ENCODE data around the gene DNALI1. TPM values are rescaled to one million over a fixed set of nuclear protein-coding genes. Genes with fewer than 3 reads are reported as not detected.

The DNALI1 gene
- total RNA-seq, 4 donors from 2014 or later, result 0.70 to 1.7 (median 0.85) TPM

DNA sequence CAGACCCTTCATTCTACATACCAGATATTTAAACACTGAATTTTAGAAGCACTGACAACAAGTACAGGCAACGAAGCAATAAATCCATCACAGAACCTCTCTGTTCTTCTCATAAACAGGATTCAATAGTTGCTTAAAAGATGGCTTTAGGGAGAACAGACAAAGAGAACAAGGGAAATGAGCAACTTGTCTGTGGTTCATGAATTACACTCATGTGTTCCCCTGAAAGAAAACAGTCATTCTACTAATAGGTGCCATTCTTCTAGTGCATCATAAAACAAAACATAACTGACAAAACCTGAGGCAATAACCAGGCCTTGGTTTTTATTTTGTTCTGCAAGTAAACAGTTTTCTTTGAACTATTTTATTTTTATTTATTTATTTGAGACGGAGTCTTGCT, 32.2 kb downstream of the DNALI1 start:
- no peak overlapping the region for H3K27ac ChIP-seq
- DNase-seq (ENCODE audit: low spot score in 2 of 2), result no peak
- 86% methylated on average over 2 of the region's 2 CpGs for WGBS
- peaks cover 89% of the 10 kb centered on the region for H3K36me3 ChIP-seq
- H3K4me1 ChIP-seq, result peaks cover 5% of the 10 kb centered on the region
- H3K4me3 ChIP-seq, result no peak overlapping the region
- no peaks in the 10 kb centered on the region for H3K9me3 ChIP-seq
- H3K27me3 ChIP-seq, result no peaks in the 10 kb centered on the region
- TF ChIP-seq, protein P1, sequence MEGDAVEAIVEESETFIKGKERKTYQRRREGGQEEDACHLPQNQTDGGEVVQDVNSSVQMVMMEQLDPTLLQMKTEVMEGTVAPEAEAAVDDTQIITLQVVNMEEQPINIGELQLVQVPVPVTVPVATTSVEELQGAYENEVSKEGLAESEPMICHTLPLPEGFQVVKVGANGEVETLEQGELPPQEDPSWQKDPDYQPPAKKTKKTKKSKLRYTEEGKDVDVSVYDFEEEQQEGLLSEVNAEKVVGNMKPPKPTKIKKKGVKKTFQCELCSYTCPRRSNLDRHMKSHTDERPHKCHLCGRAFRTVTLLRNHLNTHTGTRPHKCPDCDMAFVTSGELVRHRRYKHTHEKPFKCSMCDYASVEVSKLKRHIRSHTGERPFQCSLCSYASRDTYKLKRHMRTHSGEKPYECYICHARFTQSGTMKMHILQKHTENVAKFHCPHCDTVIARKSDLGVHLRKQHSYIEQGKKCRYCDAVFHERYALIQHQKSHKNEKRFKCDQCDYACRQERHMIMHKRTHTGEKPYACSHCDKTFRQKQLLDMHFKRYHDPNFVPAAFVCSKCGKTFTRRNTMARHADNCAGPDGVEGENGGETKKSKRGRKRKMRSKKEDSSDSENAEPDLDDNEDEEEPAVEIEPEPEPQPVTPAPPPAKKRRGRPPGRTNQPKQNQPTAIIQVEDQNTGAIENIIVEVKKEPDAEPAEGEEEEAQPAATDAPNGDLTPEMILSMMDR (IDR thresholded peaks at IDR 0.05), result no peak
- no peak for TF ChIP-seq EP300 (IDR thresholded peaks at IDR 0.05)
- no peak for TF ChIP-seq POLR2A (IDR thresholded peaks at IDR 0.05)
- TF ChIP-seq POLR2AphosphoS5 (IDR thresholded peaks at IDR 0.05), result no peak

DNA sequence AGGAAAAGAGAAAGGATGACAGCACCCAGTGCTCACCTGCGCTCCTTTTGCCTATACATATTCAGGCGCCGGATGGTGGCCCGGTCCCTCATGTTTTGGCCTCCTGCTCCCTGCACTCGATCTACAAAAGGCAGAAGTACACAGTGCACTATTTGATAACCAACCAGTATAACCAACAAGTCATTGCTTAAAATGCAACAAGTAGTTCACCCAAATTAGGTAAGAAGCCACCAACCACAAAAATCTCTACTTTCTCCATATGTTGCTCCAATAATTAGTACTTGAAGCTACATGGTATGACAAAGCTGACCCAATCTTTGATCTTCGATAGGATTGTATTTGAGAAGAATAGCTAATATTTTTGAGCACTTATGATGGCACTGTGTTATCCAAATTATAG, 37.0 kb downstream of the DNALI1 start:
- H3K4me1 ChIP-seq, result peaks cover 26% of the 10 kb centered on the region
- TF ChIP-seq EP300 (IDR thresholded peaks at IDR 0.05) (no peak), POLR2AphosphoS5 (IDR thresholded peaks at IDR 0.05) (no peak), POLR2A (IDR thresholded peaks at IDR 0.05) (no peak)
- TF ChIP-seq, protein P1 (IDR thresholded peaks at IDR 0.05), result no peak
- no peak for DNase-seq (ENCODE audit: low spot score in 2 of 2)
- no peaks in the 10 kb centered on the region for H3K27me3 ChIP-seq
- no peaks in the 10 kb centered on the region for H3K9me3 ChIP-seq
- WGBS, result 93% methylated on average over 6 of the region's 6 CpGs
- no peak overlapping the region for H3K4me3 ChIP-seq
- peaks cover 45% of the 10 kb centered on the region for H3K36me3 ChIP-seq
- H3K27ac ChIP-seq, result no peak overlapping the region

DNA sequence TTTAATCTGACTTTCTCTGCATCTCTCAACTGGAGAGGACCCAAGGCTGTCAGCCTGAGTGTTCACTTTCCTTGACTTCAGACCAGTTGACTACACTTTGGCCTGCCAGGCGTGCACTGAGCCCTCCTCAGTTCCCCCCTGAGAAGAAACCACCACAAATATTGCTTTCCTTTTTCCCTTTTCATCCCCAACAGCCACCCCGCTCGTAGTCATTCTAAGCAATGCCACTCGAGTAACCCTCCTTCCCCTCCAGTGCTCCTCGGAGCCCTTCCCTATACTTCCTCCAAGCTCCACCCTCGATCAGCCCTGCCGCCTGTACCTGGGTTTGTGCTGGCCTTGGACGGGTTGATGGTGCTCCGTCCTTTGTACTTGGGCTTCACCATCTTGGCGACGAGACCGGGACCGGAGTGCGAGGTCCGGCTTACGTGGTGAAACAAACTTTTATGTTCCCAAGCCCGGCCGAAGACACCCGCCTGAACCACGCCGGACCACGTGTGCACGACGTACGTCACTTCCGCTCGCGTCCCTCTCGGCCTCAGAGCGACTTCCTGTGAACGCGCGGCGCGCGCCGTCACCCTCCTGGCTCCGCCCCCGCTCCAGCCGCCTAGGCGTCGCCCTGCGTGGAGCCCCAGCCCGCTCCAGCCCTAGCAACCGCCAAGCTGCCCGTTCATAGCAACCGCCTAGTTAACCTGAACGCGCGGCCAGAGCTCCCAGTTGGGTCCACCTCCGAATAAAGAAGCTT, 38.9 kb downstream of the DNALI1 start, which contains the start of gene GNL2:
Gene GNL2 (minus strand): TSS at position 498 of the 742 bp plus-strand sequence. CDS start 115 bp downstream, at position 383.
- H3K27ac ChIP-seq, result peak within 1 kb of the TSS; percentile 84
- DNase-seq (ENCODE audit: low spot score in 2 of 2), result peak; percentile 97 to 98
- 0% methylated on average over 31 of the region's 51 CpGs for WGBS
- peaks cover 26% of the 10 kb centered on the region for H3K4me1 ChIP-seq
- H3K4me3 ChIP-seq, result peak within 1 kb of the TSS; percentile 89
- H3K27me3 ChIP-seq, result no peaks in the 10 kb centered on the region
- H3K9me3 ChIP-seq, result no peaks in the 10 kb centered on the region
- TF ChIP-seq EP300 (IDR thresholded peaks at IDR 0.05), result no peak
- peak in 2 of 3 donors; percentile 39 to 55 for TF ChIP-seq POLR2AphosphoS5 (IDR thresholded peaks at IDR 0.05)
- TF ChIP-seq, protein P1 (IDR thresholded peaks at IDR 0.05), result no peak
- peak in 1 of 2 donors; percentile 76 for TF ChIP-seq POLR2A (IDR thresholded peaks at IDR 0.05)
- peaks cover 26% of the 10 kb centered on the region for H3K36me3 ChIP-seq

GRCh38 chr1:37596182-37596667, 39.5 kb downstream of the DNALI1 start:
- Histone ChIP-seq H3K9me3 (no peaks in the 10 kb centered on the region), H3K4me3 (peak overlapping the region; percentile 89), H3K27ac (peak overlapping the region; percentile 84), H3K27me3 (no peaks in the 10 kb centered on the region), H3K4me1 (peaks cover 26% of the 10 kb centered on the region), H3K36me3 (peaks cover 20% of the 10 kb centered on the region)
- DNase-seq (ENCODE audit: low spot score in 2 of 2), result no peak
- WGBS, result 0% methylated on average over 3 of the region's 3 CpGs
- TF ChIP-seq POLR2A (IDR thresholded peaks at IDR 0.05) (no peak), EP300 (IDR thresholded peaks at IDR 0.05) (no peak), POLR2AphosphoS5 (IDR thresholded peaks at IDR 0.05) (no peak)
- TF ChIP-seq, protein P1 (IDR thresholded peaks at IDR 0.05), result no peak

GRCh38 chr1:37599940-37600339, 43.2 kb downstream of the DNALI1 start:
- no peak for DNase-seq (ENCODE audit: low spot score in 2 of 2)
- WGBS, result 71% methylated on average over 5 of the region's 5 CpGs

More at GRCh38 chr1:37599940-37600339, 43.2 kb downstream of the DNALI1 start:
- Histone ChIP-seq H3K27ac (no peak overlapping the region), H3K36me3 (no peaks in the 10 kb centered on the region), H3K4me1 (peaks cover 16% of the 10 kb centered on the region), H3K27me3 (no peaks in the 10 kb centered on the region), H3K9me3 (no peaks in the 10 kb centered on the region), H3K4me3 (no peak overlapping the region)
- no peak for TF ChIP-seq POLR2AphosphoS5 (IDR thresholded peaks at IDR 0.05)
- TF ChIP-seq, protein P1 (IDR thresholded peaks at IDR 0.05), result no peak
- TF ChIP-seq POLR2A (IDR thresholded peaks at IDR 0.05), result no peak
- TF ChIP-seq EP300 (IDR thresholded peaks at IDR 0.05), result no peak
